ENCODE measurements around the gene LCE6A.

Gene LCE6A

DNA sequence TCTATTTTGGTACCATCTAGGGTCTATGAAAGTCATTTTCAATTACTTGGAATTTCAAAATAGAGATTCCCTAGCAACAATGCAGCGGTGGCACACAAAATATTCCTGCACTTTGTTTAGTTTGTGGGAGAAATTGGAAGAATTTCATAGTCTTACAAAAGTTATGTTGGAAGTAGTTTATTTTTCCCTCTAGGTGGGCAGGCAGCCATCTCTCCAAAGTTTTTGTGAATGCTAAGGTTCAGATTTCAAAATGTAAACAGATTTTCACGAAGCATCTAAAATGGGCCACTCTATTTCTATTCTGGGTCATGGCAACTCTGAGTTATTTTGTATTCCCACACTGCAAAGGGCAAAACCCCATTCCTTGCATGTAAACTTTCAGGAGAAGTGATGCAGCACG, 43.4 kb downstream of the LCE6A start:
- Histone ChIP-seq H2AFZ (ENCODE audit: low read depth, low read length) (no peak overlapping the region), H4K20me1 (ENCODE audit: insufficient read depth, low read length) (no peaks in the 10 kb centered on the region), H3K9me3 (ENCODE audit: insufficient read depth, low read length, severe bottlenecking) (no peaks in the 10 kb centered on the region), H3K79me2 (ENCODE audit: insufficient read depth, low read length) (no peaks in the 10 kb centered on the region), H3K27me3 (ENCODE audit: insufficient read depth, low read length, poor library complexity) (peaks cover 11% of the 10 kb centered on the region), H3K4me2 (ENCODE audit: insufficient read depth, low read length) (no peak overlapping the region), H3K27ac (ENCODE audit: low read length) (no peak overlapping the region), H3K4me1 (ENCODE audit: insufficient read depth, low read length) (no peaks in the 10 kb centered on the region), H3K36me3 (ENCODE audit: insufficient read depth, low read length) (no peaks in the 10 kb centered on the region), H3K9ac (ENCODE audit: low read depth, low read length) (no peak overlapping the region), H3K4me3 (ENCODE audit: low read depth in 1 of 2, low read length in 2 of 2) (no peak overlapping the region)
- DNase-seq, result no peak
- TF ChIP-seq, protein P1, sequence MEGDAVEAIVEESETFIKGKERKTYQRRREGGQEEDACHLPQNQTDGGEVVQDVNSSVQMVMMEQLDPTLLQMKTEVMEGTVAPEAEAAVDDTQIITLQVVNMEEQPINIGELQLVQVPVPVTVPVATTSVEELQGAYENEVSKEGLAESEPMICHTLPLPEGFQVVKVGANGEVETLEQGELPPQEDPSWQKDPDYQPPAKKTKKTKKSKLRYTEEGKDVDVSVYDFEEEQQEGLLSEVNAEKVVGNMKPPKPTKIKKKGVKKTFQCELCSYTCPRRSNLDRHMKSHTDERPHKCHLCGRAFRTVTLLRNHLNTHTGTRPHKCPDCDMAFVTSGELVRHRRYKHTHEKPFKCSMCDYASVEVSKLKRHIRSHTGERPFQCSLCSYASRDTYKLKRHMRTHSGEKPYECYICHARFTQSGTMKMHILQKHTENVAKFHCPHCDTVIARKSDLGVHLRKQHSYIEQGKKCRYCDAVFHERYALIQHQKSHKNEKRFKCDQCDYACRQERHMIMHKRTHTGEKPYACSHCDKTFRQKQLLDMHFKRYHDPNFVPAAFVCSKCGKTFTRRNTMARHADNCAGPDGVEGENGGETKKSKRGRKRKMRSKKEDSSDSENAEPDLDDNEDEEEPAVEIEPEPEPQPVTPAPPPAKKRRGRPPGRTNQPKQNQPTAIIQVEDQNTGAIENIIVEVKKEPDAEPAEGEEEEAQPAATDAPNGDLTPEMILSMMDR (IDR thresholded peaks at IDR 0.05; ENCODE audit: borderline replicate concordance, extremely low read depth, low read length, poor library complexity, severe bottlenecking), result no peak
- TF ChIP-seq EZH2 (IDR thresholded peaks at IDR 0.05; ENCODE audit: borderline replicate concordance, low read depth, low read length, severe bottlenecking), result no peak
- ATAC-seq (ENCODE audit: insufficient read depth, low read depth), result no peak

GRCh38 chr1:152886758-152887409, 44.2 kb downstream of the LCE6A start:
- no peaks in the 10 kb centered on the region for H4K20me1 ChIP-seq (ENCODE audit: insufficient read depth, low read length)
- no peaks in the 10 kb centered on the region for H3K36me3 ChIP-seq (ENCODE audit: insufficient read depth, low read length)
- peaks cover 11% of the 10 kb centered on the region for H3K27me3 ChIP-seq (ENCODE audit: insufficient read depth, low read length, poor library complexity)
- no peaks in the 10 kb centered on the region for H3K79me2 ChIP-seq (ENCODE audit: insufficient read depth, low read length)
- TF ChIP-seq, protein P1 (IDR thresholded peaks at IDR 0.05; ENCODE audit: borderline replicate concordance, extremely low read depth, low read length, poor library complexity, severe bottlenecking), result no peak
- TF ChIP-seq EZH2 (IDR thresholded peaks at IDR 0.05; ENCODE audit: borderline replicate concordance, low read depth, low read length, severe bottlenecking), result no peak
- H3K9me3 ChIP-seq (ENCODE audit: insufficient read depth, low read length, severe bottlenecking), result no peaks in the 10 kb centered on the region
- H3K9ac ChIP-seq (ENCODE audit: low read depth, low read length), result no peak overlapping the region
- ATAC-seq (ENCODE audit: insufficient read depth, low read depth) (no peak), DNase-seq (no peak)
- no peak overlapping the region for H2AFZ ChIP-seq (ENCODE audit: low read depth, low read length)
- H3K4me1 ChIP-seq (ENCODE audit: insufficient read depth, low read length), result no peaks in the 10 kb centered on the region
- no peak overlapping the region for H3K27ac ChIP-seq (ENCODE audit: low read length)
- no peak overlapping the region for H3K4me3 ChIP-seq (ENCODE audit: low read depth in 1 of 2, low read length in 2 of 2)
- H3K4me2 ChIP-seq (ENCODE audit: insufficient read depth, low read length), result no peak overlapping the region

GRCh38 chr1:152888126-152888525, 45.5 kb downstream of the LCE6A start:
- Histone ChIP-seq H3K4me1 (ENCODE audit: insufficient read depth, low read length) (no peaks in the 10 kb centered on the region), H3K4me3 (ENCODE audit: low read depth in 1 of 2, low read length in 2 of 2) (no peak overlapping the region), H3K36me3 (ENCODE audit: insufficient read depth, low read length) (no peaks in the 10 kb centered on the region), H3K4me2 (ENCODE audit: insufficient read depth, low read length) (no peak overlapping the region), H3K27me3 (ENCODE audit: insufficient read depth, low read length, poor library complexity) (peaks cover 11% of the 10 kb centered on the region), H4K20me1 (ENCODE audit: insufficient read depth, low read length) (no peaks in the 10 kb centered on the region), H3K79me2 (ENCODE audit: insufficient read depth, low read length) (no peaks in the 10 kb centered on the region), H2AFZ (ENCODE audit: low read depth, low read length) (no peak overlapping the region), H3K27ac (ENCODE audit: low read length) (no peak overlapping the region), H3K9ac (ENCODE audit: low read depth, low read length) (no peak overlapping the region), H3K9me3 (ENCODE audit: insufficient read depth, low read length, severe bottlenecking) (no peaks in the 10 kb centered on the region)
- TF ChIP-seq EZH2 (IDR thresholded peaks at IDR 0.05; ENCODE audit: borderline replicate concordance, low read depth, low read length, severe bottlenecking), result no peak
- TF ChIP-seq, protein P1 (IDR thresholded peaks at IDR 0.05; ENCODE audit: borderline replicate concordance, extremely low read depth, low read length, poor library complexity, severe bottlenecking), result no peak
- ATAC-seq (ENCODE audit: insufficient read depth, low read depth) (no peak), DNase-seq (no peak)

Measured in DND-41 (cell line).